Effector memory CD8-positive, alpha-beta T cell (primary cell): ENCODE measurements around the gene PPP1R9B.

Experiments used
- ATAC-seq: fragments of 150-1000 bp; cut with Tn5 transposase; replicated peaks from 2 replicates; pipeline ENCODE4 v1.10.0; 2021; ENCODE audit warnings: mild to moderate bottlenecking, moderate library complexity
- DNase-seq, 3 experiments: peaks; one replicate each; pipeline ENCODE4 v3.0.0; 2021
- H3K27ac Mint-ChIP-seq, 2 donors: one replicate each; pipeline ENCODE4 v1.8.0; 2022; ENCODE audit warnings: mild to moderate bottlenecking in 2 of 2, mixed read lengths in 2 of 2, moderate library complexity in 2 of 2
- H3K27me3 Mint-ChIP-seq, 2 donors: one replicate each; pipeline ENCODE4 v1.8.0; 2022; ENCODE audit warnings: mixed read lengths in 2 of 2
- H3K36me3 Mint-ChIP-seq: one replicate; pipeline ENCODE4 v1.8.0; 2022; ENCODE audit warnings: mild to moderate bottlenecking, moderate library complexity, mixed read lengths; ENCODE audit not compliant: insufficient read depth
- H3K4me1 Mint-ChIP-seq, 2 donors: one replicate each; pipeline ENCODE4 v1.8.0; 2022; ENCODE audit warnings: low read depth in 2 of 2, mixed read lengths in 2 of 2
- H3K4me3 Mint-ChIP-seq, 2 donors: one replicate each; pipeline ENCODE4 v1.8.0; 2022; ENCODE audit warnings: mild to moderate bottlenecking in 2 of 2, mixed read lengths in 2 of 2, moderate library complexity in 2 of 2
- H3K9me3 Mint-ChIP-seq, 2 donors: one replicate each; pipeline ENCODE4 v1.8.0; 2022; ENCODE audit warnings: mixed read lengths in 2 of 2
- total RNA-seq, 9 experiments: gene quantifications; one replicate each; lab custom pipeline; 2026; lab: John Stamatoyannopoulos, UW

PPP1R9B gene
- 96.1 to 189 (median 122) reads per million in 9 experiments for total RNA-seq

DNA sequence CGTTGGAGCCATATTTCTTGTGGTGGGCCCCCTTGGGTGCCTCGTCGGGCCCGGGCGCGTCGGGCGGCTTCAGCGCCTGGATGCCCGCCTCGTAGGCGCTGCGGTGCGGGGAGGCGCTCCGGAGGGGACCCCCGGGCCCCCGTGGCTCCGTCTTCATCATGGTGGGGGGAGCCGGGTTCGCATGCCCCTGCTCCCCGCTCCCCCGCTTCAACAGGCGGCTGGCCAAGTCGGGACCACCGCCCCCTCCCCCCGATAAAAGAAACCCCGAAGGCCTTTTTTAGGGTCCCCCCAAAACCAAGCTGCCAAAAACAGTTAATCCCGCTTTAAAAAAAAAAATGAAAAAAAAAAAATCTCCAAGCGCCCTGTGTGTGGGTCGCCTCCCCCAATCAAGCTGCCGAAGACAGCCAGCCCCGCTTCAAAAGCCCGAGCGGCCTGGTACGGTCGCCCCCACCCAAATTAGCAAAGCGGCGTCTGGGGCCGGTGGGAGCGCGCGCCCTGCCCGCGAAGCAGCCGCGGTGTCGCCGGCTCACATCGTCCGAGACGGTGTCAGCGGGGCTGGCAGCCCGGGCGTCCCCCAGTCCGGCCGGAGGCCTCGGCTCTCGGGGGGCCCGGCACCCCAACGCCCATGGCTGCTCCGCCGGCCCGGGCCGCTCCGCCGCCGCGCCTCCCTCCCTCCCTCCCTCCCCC, at the start of gene PPP1R9B:
PPP1R9B (minus strand) TSS at position 324 of the 687 bp plus-strand sequence; CDS start at position 160, 164 bp downstream.
- ATAC-seq (peak; percentile 1), DNase-seq (no peak)
- H3K4me1 Mint-ChIP-seq = peaks cover 33 to 39% of the 10 kb centered on the region in 2 donors
- H3K4me3 Mint-ChIP-seq = peak within 1 kb of the TSS; percentile 94 to 98
- H3K27me3 Mint-ChIP-seq = no peaks in the 10 kb centered on the region
- H3K36me3 Mint-ChIP-seq = peaks cover 13% of the 10 kb centered on the region
- peak within 1 kb of the TSS; percentile 93 to 97 for H3K27ac Mint-ChIP-seq
- no peaks in the 10 kb centered on the region for H3K9me3 Mint-ChIP-seq

GRCh38 chr17:50199803-50200456, 49.5 kb upstream of the PPP1R9B start:
- peaks cover 55 to 64% of the 10 kb centered on the region in 2 donors for H3K27me3 Mint-ChIP-seq
- H3K27ac Mint-ChIP-seq = peak overlapping the region; percentile 81 to 88
- H3K9me3 Mint-ChIP-seq = no peaks in the 10 kb centered on the region
- DNase-seq = peak; percentile 56 to 74 (median 71)
- ATAC-seq = peak; percentile 83
- peaks cover 14 to 18% of the 10 kb centered on the region in 2 donors for H3K4me1 Mint-ChIP-seq
- H3K4me3 Mint-ChIP-seq = peak overlapping the region; percentile 80 to 82
- peaks cover 3% of the 10 kb centered on the region for H3K36me3 Mint-ChIP-seq

DNA sequence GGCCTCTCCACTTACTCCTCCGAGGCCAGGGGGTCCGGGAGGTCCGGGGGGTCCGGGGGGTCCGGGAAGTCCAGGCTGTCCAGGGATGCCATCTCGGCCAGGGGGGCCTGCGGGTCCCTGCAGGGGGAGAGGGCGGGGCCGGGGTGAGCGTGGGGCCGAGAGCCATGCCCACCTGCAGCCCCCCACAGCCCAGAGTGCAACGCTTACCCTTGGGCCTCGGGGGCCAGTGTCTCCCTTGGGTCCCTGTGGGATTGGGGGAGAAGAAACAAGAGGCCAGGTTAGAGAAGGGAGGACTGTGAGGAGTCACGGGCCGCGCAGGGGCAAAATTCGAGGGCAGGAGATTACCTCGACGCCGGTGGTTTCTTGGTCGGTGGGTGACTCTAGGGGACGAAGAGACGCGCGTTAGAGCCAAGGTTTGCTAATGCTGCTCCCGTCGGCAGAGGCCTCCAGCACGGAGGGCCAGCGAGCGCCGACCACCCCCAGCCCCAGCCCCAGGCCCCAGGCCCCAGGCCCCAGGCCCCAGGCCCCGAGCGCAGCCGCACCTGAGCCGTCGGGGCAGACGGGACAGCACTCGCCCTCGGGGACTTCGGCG, 48.8 kb upstream of the PPP1R9B start:
- Mint-ChIP-seq H3K4me1 (peaks cover 14 to 18% of the 10 kb centered on the region in 2 donors), H3K27me3 (peaks cover 51 to 60% of the 10 kb centered on the region in 2 donors), H3K4me3 (peak overlapping the region in 1 of 2 donors; percentile 82), H3K27ac (peak overlapping the region; percentile 81 to 88), H3K36me3 (peaks cover 3% of the 10 kb centered on the region), H3K9me3 (no peaks in the 10 kb centered on the region)
- DNase-seq (no peak), ATAC-seq (no peak)

DNA sequence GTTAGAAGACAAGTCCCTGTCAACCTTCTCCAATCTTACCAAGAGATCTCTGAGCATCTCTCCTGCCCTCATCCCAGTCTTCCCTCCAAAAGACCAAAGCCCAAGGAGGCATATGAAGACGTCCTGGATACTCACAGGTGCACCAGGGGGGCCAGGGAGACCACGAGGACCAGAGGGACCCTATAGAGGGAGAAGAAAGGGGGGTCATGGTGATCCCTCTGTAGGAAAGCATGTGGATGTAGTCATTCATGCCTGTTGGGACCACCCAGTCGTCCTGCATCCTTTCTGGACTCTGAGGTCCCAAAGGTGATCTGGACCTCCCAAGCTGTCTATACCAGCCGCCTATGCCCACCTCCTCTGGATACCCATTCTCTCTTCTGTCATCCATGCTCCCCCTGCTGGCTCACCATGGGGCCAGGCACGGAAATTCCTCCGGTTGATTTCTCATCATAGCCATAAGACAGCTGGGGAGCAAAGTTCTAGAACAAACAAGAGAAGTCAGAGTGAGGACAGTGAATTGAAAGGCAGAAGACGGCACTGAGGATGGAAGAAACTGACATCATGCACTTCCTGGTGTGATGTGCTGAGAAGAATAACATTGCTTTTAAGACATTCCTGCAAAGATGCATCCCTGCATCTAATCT, 47.7 kb upstream of the PPP1R9B start:
- peaks cover 14 to 18% of the 10 kb centered on the region in 2 donors for H3K4me1 Mint-ChIP-seq
- H3K27me3 Mint-ChIP-seq = peaks cover 47 to 60% of the 10 kb centered on the region in 2 donors
- H3K9me3 Mint-ChIP-seq = no peaks in the 10 kb centered on the region
- no peak for ATAC-seq
- peaks cover 3% of the 10 kb centered on the region for H3K36me3 Mint-ChIP-seq
- peak overlapping the region; percentile 20 to 28 for H3K4me3 Mint-ChIP-seq
- peak; percentile 45 to 62 (median 54) for DNase-seq
- H3K27ac Mint-ChIP-seq = peak overlapping the region; percentile 51 to 81

GRCh38 chr17:50196826-50197225, 46.3 kb upstream of the PPP1R9B start:
- Mint-ChIP-seq H3K27ac (peak overlapping the region in 1 of 2 donors; percentile 22), H3K9me3 (no peaks in the 10 kb centered on the region), H3K4me3 (no peak overlapping the region), H3K27me3 (peaks cover 34 to 56% of the 10 kb centered on the region in 2 donors), H3K4me1 (peaks cover 14 to 18% of the 10 kb centered on the region in 2 donors), H3K36me3 (no peaks in the 10 kb centered on the region)
- ATAC-seq (no peak), DNase-seq (no peak)

DNA sequence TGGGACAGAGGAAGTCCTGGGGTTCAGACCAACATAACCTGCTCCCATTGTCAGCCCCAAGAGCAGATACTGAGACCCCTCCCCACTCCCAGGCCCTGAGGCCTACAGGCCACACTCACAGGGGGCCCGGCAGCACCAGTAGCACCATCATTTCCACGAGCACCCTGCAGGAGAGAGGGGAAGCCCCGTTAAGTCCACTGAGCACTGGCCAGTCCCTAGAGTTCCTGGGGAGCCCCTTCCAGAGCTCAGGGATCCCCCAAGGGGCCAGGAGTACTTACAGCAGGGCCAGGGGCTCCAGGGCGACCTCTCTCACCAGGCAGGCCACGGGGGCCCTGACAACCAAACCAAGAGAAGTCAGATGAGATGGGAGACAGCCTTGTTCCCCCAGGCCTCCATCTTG, 45.6 kb upstream of the PPP1R9B start:
- Mint-ChIP-seq H3K27me3 (peaks cover 26 to 51% of the 10 kb centered on the region in 2 donors), H3K36me3 (no peaks in the 10 kb centered on the region), H3K9me3 (no peaks in the 10 kb centered on the region), H3K4me1 (peaks cover 11 to 14% of the 10 kb centered on the region in 2 donors), H3K4me3 (no peak overlapping the region), H3K27ac (no peak overlapping the region)
- DNase-seq = no peak
- no peak for ATAC-seq

GRCh38 chr17:50194934-50195865, 44.7 kb upstream of the PPP1R9B start:
- no peak for ATAC-seq
- no peak for DNase-seq
- Mint-ChIP-seq H3K27me3 (peaks cover 21 to 50% of the 10 kb centered on the region in 2 donors), H3K4me1 (peaks cover 5 to 9% of the 10 kb centered on the region in 2 donors), H3K36me3 (no peaks in the 10 kb centered on the region), H3K4me3 (no peak overlapping the region), H3K9me3 (no peaks in the 10 kb centered on the region), H3K27ac (no peak overlapping the region)

- no peak for DNase-seq
- Mint-ChIP-seq H3K4me1 (peaks cover 5% of the 10 kb centered on the region in 2 donors), H3K4me3 (no peak overlapping the region), H3K27ac (peak overlapping the region in 1 of 2 donors; percentile 54), H3K27me3 (peaks cover 24 to 59% of the 10 kb centered on the region in 2 donors), H3K36me3 (no peaks in the 10 kb centered on the region), H3K9me3 (no peaks in the 10 kb centered on the region)
- ATAC-seq = no peak
These were observed 43.9 kb upstream of the PPP1R9B start for GRCh38 chr17:50194140-50194933.

DNA sequence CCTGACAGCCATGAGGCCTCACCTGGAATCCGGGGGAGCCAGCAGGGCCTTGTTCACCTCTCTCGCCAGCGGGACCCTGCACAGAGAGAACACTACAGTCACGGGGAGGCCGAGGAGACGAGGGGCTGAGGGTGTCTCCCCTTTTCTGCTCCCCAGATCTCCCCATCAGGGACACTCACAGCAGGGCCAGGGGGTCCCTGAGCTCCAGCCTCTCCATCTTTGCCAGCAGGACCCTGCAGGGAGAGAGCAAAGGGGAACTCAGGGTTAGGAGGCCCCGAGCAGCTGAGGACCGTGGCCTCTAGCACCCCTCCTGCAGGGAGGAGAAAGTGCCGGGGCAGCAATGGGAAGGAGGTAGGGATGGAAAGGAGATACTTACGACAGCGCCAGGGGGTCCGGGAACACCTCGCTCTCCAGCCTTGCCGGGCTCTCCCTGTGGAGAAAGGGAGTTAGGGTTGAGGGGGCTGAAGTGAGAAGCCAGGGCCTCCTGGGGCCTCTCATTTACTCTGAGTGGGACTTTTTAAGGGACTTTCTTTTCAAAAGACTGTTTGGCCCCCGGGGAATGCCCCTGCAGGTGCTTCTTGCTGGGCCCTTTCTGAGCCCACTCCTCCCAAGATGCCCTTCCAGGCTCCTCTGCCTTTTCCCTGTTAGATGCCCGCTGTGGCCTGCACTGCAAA, 42.3 kb upstream of the PPP1R9B start:
- H3K27me3 Mint-ChIP-seq = peaks cover 27 to 63% of the 10 kb centered on the region in 2 donors
- H3K4me3 Mint-ChIP-seq = no peak overlapping the region
- H3K27ac Mint-ChIP-seq = peak overlapping the region in 1 of 2 donors; percentile 54
- no peaks in the 10 kb centered on the region for H3K4me1 Mint-ChIP-seq
- ATAC-seq (no peak), DNase-seq (no peak)
- no peaks in the 10 kb centered on the region for H3K36me3 Mint-ChIP-seq
- no peaks in the 10 kb centered on the region for H3K9me3 Mint-ChIP-seq

GRCh38 chr17:50192144-50192617, 41.7 kb upstream of the PPP1R9B start:
- ATAC-seq (no peak), DNase-seq (no peak)
- Mint-ChIP-seq H3K27ac (no peak overlapping the region), H3K36me3 (no peaks in the 10 kb centered on the region), H3K9me3 (no peaks in the 10 kb centered on the region), H3K4me1 (no peaks in the 10 kb centered on the region), H3K4me3 (no peak overlapping the region), H3K27me3 (peaks cover 22 to 68% of the 10 kb centered on the region in 2 donors)

DNA sequence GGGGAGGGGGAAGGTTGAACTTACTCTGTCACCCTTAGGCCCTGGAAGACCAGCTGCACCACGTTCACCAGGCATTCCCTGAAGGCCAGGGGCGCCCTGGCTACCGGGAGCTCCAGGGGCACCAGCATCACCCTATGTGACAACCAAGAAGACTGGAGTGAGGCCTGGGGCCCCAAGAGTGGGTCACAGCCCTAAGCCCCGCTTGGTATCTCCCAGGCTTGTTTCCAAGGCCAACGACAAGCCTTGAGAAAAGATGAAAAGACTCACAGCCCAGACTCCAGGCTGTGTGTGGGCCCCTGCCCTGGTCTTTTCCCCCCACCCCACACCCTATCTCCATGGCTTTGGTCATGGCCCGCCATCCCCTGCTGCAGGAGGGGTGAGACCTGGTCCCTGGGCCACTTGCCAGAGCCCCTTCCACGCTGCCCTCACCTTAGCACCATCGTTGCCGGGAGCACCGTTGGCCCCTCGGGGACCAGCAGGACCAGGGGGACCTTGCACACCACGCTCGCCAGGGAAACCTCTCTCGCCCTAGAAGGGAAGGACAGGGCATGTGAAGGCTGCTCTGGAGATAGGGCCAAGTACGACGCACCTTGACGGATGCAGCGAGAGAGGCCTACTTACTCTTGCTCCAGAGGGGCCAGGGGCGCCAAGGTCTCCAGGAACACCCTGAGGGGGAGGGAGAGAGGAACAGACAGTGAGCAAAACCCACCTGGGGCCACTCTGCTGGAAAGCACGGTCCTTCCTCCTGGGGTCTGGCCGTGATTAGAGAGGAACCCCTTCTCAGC, 41.1 kb upstream of the PPP1R9B start:
- DNase-seq = no peak
- no peaks in the 10 kb centered on the region for H3K9me3 Mint-ChIP-seq
- H3K4me1 Mint-ChIP-seq = no peaks in the 10 kb centered on the region
- no peak for ATAC-seq
- H3K4me3 Mint-ChIP-seq = no peak overlapping the region
- H3K36me3 Mint-ChIP-seq = no peaks in the 10 kb centered on the region
- H3K27me3 Mint-ChIP-seq = peaks cover 22 to 74% of the 10 kb centered on the region in 2 donors
- no peak overlapping the region for H3K27ac Mint-ChIP-seq
